A673 (cell line): ENCODE results near the gene EEF1G.

Source experiments
- EZH2 ChIP-seq: fragments of 200-600 bp; sonication (generic); IDR thresholded peaks from 2 replicates; pipeline ENCODE4 v1.6.1; 2017; ENCODE audit warnings: borderline replicate concordance, low read depth, mild to moderate bottlenecking, mixed read lengths, antibody characterized with exemption, low read length; ENCODE audit not compliant: poor library complexity, severe bottlenecking
- TF ChIP-seq, protein P1 (sequence below): fragments of 300-800, 200-600 bp; sonication (generic); conservative IDR thresholded peaks from 2 replicates; pipeline ENCODE4 v1.5.1; 2017; ENCODE audit warnings: low read depth, mild to moderate bottlenecking, antibody characterized with exemption, low read length, moderate library complexity, mixed read lengths

DNA sequence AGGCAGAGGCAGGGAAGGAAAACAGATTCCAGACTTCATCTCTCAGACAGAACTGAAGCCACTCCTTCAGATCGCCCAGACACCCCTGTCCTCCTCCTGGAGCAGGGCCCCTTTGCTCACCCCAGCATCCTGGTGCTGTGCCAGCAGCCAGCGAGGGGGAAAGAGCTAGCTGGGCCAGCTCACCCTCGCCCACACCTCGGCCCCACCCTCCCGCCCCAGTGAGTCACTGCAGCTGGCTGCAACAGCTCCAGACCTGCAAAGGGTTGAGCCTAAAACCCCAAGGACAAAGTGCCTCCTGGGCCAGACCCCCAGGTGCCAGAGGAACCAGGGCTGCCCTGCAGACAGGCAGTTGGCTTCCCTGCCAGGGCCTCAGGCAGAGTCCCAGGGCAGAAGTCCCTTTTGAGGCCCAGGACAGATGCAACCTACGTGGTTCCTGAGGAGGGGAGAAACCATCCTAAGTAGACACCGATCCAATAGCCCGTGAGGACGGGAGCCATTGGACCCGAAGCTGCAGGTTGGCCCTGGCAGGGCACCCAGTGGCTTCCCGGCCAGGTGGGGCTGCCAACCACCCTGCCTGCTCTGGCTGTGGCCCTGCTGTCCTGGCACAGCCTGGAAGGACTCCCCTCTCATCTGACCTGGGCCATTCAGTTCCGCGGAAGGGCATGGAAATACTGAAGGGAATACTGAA lies 34.3 kb downstream of the EEF1G start:
- TF ChIP-seq, protein P1, sequence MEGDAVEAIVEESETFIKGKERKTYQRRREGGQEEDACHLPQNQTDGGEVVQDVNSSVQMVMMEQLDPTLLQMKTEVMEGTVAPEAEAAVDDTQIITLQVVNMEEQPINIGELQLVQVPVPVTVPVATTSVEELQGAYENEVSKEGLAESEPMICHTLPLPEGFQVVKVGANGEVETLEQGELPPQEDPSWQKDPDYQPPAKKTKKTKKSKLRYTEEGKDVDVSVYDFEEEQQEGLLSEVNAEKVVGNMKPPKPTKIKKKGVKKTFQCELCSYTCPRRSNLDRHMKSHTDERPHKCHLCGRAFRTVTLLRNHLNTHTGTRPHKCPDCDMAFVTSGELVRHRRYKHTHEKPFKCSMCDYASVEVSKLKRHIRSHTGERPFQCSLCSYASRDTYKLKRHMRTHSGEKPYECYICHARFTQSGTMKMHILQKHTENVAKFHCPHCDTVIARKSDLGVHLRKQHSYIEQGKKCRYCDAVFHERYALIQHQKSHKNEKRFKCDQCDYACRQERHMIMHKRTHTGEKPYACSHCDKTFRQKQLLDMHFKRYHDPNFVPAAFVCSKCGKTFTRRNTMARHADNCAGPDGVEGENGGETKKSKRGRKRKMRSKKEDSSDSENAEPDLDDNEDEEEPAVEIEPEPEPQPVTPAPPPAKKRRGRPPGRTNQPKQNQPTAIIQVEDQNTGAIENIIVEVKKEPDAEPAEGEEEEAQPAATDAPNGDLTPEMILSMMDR, result no peak
- TF ChIP-seq EZH2, result no peak
